Epithelial cell of proximal tubule (primary cell): ENCODE results near the gene GAREM1. TPM values are rescaled to one million over a fixed set of nuclear protein-coding genes. Genes with fewer than 3 reads are reported as not detected.
A peak's percentile ranks its signal among the peaks of the same experiment; 100 is the strongest.

ENCODE experiments used
- DNase-seq: peaks from one replicate; pipeline ENCODE4 v3.0.0-alpha.2; 2011; ENCODE audit warnings: low read depth
- H3K4me3 ChIP-seq: 2 replicates; pipeline ENCODE4 v1.5.1; 2011; ENCODE audit warnings: low read depth, mild to moderate bottlenecking, low read length
- total RNA-seq: library from RNA; depleted of rRNA; stranded (reverse); fragments of >200 nt; gene quantifications from 2 replicates; pipeline ENCODE4 v1.2.3, GENCODE V29; 2015
- TF ChIP-seq, protein P1 (sequence below): conservative IDR thresholded peaks from 2 replicates; pipeline ENCODE4 v1.5.1; 2012; ENCODE audit warnings: low read depth, mild to moderate bottlenecking, low read length

Gene GAREM1
- total RNA-seq, 1 donor from 2014 or later, result 3.1 TPM

DNA sequence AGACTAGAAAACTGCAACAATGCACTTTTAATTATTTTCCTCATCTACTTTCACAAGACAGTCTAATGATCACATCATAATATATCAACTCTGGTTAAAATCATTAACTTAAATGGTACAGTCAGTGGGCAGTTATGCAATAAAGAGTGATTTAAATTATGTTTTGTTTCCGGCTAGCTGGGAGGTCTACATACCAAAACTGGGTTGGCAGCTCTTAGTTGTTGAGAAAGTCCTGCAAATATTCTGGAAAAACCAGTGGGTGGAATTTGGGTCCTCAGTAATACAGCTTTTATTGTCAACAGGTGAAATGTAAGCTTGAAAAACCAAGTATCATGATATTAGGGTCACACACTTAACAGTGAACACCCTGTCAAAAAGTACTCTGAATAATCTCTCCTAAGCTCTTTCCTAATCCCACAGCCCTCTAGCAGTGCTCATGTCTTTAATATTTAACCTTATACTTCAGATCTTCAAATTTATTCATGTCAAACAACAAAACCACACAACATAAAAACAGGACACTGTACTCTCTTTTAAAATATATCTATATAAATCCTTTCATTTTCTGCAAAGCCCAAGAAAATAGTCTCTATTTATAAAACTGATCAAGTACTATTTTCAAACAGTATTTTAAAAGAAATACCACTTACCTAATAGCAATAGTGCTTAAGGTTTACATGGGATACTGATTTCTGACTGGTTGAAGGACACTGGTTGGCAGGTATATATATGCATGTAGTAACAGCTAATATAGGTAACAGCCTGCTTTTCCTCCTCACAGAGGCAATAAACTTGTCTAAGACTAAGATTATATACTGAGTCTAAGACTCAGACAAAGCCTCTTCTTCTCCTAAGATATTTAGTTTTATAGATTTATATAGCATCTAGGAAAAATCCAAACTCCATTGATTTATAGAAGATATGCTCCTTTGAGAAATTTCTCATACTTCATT, 103.8 kb downstream of the GAREM1 start:
- no peak overlapping the region for H3K4me3 ChIP-seq
- peak; percentile 95 for DNase-seq
- TF ChIP-seq, protein P1, sequence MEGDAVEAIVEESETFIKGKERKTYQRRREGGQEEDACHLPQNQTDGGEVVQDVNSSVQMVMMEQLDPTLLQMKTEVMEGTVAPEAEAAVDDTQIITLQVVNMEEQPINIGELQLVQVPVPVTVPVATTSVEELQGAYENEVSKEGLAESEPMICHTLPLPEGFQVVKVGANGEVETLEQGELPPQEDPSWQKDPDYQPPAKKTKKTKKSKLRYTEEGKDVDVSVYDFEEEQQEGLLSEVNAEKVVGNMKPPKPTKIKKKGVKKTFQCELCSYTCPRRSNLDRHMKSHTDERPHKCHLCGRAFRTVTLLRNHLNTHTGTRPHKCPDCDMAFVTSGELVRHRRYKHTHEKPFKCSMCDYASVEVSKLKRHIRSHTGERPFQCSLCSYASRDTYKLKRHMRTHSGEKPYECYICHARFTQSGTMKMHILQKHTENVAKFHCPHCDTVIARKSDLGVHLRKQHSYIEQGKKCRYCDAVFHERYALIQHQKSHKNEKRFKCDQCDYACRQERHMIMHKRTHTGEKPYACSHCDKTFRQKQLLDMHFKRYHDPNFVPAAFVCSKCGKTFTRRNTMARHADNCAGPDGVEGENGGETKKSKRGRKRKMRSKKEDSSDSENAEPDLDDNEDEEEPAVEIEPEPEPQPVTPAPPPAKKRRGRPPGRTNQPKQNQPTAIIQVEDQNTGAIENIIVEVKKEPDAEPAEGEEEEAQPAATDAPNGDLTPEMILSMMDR, result no peak

DNA sequence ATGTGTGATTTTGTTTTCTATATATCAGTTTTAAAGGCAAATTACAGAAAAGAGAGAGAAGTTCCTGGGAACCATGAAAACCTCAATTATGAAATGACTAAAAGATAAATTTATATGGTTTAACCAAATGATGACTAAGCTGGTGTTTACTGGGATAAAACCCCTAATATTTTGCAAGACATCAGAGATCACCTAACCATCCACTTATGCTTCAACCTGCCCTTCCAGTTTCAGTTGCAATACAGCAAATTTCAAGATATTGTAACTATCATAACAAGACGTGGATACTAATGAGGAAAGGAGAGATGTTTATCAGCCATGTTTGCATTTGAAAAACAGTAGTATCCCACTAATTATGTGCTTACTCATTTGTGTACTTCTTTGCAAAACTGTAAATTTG, 108.2 kb downstream of the GAREM1 start:
- no peak for DNase-seq
- TF ChIP-seq, protein P1, result no peak
- H3K4me3 ChIP-seq, result no peak overlapping the region

DNA sequence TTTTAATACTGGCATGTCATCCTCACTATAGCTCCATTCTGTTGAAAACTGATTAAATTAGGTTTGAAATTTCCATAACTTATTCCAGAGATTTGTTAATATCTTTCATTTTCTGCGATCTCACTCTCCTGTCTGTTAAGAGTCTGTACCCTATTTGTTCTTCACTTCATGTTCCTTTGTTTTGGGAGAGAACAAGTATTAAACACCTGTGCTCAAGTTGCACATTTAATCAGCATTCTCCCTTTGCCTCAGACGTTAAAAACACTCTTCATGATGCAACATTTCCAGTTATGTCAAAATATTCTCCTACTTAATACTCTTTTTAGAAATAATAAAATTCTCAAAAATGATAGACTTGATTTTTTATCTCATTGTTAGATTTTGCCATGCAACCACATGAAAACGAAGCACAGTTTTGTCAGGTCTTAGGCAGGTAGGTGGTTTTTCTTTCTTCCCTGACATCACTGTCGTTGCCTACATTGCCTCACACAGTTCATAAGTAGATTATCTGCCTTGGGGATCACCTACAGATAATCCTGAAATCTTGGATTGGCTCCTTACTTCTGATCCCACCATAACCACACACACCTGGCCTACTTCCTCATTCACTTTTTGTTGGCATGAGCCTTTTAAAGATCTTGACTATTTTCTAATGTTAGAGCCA, 109.9 kb downstream of the GAREM1 start:
- H3K4me3 ChIP-seq, result no peak overlapping the region
- no peak for DNase-seq
- TF ChIP-seq, protein P1, result no peak

DNA sequence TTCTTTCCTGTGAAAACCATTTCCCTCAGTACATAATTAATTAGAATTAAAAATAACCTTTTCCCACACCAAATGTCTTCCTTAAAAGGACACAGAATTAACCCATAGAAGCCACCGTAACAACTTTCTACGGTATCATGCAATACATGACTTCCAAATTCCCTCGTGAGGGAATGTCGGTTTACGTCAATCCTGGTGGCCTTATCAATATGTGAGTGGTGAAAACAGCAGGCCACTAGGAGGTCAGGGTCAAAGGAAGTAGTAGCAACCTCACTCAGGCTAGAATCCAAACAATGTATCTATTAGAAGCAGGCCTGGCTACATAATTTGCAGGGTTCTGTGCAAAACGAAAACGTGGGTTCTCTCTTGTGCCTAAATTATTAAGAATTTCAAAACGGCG, 112.2 kb downstream of the GAREM1 start:
- TF ChIP-seq, protein P1, result no peak
- H3K4me3 ChIP-seq, result no peak overlapping the region
- no peak for DNase-seq

DNA sequence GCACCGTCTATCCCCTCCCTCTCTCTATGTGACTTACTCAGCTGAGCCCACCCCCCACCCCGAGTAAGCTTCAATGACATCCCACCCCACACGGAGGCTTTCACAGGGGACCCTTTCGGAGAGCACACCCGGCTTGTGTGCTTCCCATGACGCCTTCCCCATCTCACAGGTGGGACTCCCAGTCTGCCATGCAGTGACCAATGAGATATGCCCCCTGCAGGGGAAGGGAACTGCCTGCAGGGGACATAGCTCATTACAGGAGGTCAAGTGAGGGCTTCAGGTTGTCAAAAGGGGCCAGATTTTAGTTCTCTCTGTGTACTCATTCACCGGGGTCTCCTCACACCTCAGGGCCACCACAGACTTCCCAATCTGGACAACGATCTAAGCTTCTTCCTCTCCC, 112.6 kb downstream of the GAREM1 start:
- DNase-seq, result no peak
- TF ChIP-seq, protein P1, result no peak
- H3K4me3 ChIP-seq, result no peak overlapping the region

DNA sequence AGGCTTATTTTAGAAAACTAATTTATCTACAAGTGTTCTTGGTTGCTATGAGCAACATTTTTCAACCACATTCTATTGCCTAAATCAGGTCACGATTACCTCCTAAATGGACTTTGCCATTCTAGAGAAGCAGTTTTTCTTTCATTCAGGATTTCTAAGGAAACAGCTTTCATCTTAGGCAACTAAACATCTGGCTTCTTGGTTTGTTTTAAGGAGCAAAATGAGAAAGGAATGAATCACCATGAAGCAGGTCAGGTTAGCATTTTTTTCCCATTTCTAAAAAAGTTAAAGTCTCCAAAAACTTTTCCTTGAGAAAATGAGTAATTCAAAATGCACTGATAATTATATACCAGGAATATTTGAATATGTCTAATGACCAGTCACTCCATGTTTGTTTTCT, 114.8 kb downstream of the GAREM1 start:
- DNase-seq, result no peak
- TF ChIP-seq, protein P1, result no peak
- H3K4me3 ChIP-seq, result no peak overlapping the region
